MM.1S (cell line): ENCODE measurements around the gene TMEM178B.
"Not testable (repeated sequence)": the region's sequence is repeated elsewhere in the genome, so short reads cannot be mapped to it uniquely, and the experiment has no call there.

Source experiments
- DNase-seq: peaks from one replicate; pipeline ENCODE4 v3.0.0-alpha.2; 2015
- H2AFZ ChIP-seq: fragments of 300-600 bp; sonication (generic); 2 replicates; pipeline ENCODE4 v1.6.0; 2016; ENCODE audit warnings: antibody characterized with exemption, low read length
- H3F3A ChIP-seq: fragments of 300-600 bp; sonication (generic); 2 replicates; pipeline ENCODE4 v1.6.1; 2016; ENCODE audit warnings: mild to moderate bottlenecking, antibody characterized with exemption, low read length, moderate library complexity, mixed read lengths; ENCODE audit not compliant: insufficient read depth
- H3K27ac ChIP-seq: fragments of 300-600 bp; sonication (generic); 2 replicates; pipeline ENCODE4 v1.5.1; 2016; ENCODE audit warnings: mild to moderate bottlenecking, low read length
- H3K27me3 ChIP-seq: fragments of 300-600 bp; sonication (generic); replicated peaks from 2 replicates; pipeline ENCODE4 v1.6.0; 2016; ENCODE audit warnings: low read length; ENCODE audit not compliant: insufficient read depth
- H3K36me3 ChIP-seq: fragments of 300-600 bp; sonication (generic); replicated peaks from 2 replicates; pipeline ENCODE4 v1.6.1; 2016; ENCODE audit warnings: mild to moderate bottlenecking, low read length, mixed read lengths; ENCODE audit not compliant: insufficient read depth
- H3K4me1 ChIP-seq: fragments of 300-600 bp; sonication (generic); 2 replicates; pipeline ENCODE4 v1.6.1; 2016; ENCODE audit warnings: low read length, mixed read lengths
- H3K4me2 ChIP-seq: fragments of 300-600 bp; sonication (generic); 2 replicates; pipeline ENCODE4 v1.6.0; 2016; ENCODE audit warnings: low read depth, low read length
- H3K4me3 ChIP-seq: fragments of 300-600 bp; sonication (generic); 2 replicates; pipeline ENCODE4 v1.5.1; 2016; ENCODE audit warnings: low read length, mixed read lengths
- H3K79me2 ChIP-seq: fragments of 300-600 bp; sonication (generic); 2 replicates; pipeline ENCODE4 v1.6.1; 2016; ENCODE audit warnings: mixed run types, low read length, mixed read lengths
- H3K9ac ChIP-seq: fragments of 300-600 bp; sonication (generic); 2 replicates; pipeline ENCODE4 v1.6.1; 2016; ENCODE audit warnings: low read length, mixed read lengths
- H3K9me2 ChIP-seq: fragments of 300-600 bp; sonication (generic); replicated peaks from 2 replicates; pipeline ENCODE4 v1.6.1; 2016; ENCODE audit warnings: mild to moderate bottlenecking, low read length, mixed read lengths; ENCODE audit not compliant: insufficient read depth
- H3K9me3 ChIP-seq: fragments of 300-600 bp; sonication (generic); replicated peaks from 2 replicates; pipeline ENCODE4 v1.6.1; 2016; ENCODE audit warnings: mild to moderate bottlenecking, low read length, mixed read lengths; ENCODE audit not compliant: insufficient read depth
- H4K20me1 ChIP-seq: fragments of 300-600 bp; sonication (generic); 2 replicates; pipeline ENCODE4 v1.6.1; 2016; ENCODE audit warnings: mild to moderate bottlenecking, low read length, moderate library complexity, mixed read lengths; ENCODE audit not compliant: insufficient read depth
- CTCF ChIP-seq: fragments of 300-600 bp; sonication (generic); IDR thresholded peaks from 2 replicates; pipeline ENCODE4 v1.5.1; 2016; ENCODE audit warnings: antibody characterized with exemption, low read length, mixed read lengths
- EZH2 ChIP-seq: fragments of 300-600 bp; sonication (generic); optimal IDR thresholded peaks from 2 replicates; pipeline ENCODE3; 2017; ENCODE audit warnings: low read depth, mild to moderate bottlenecking, antibody characterized with exemption, low read length, mixed read lengths
- EZH2phosphoT487 ChIP-seq: fragments of 300-600 bp; sonication (generic); IDR thresholded peaks from 2 replicates; pipeline ENCODE4 v1.6.1; 2018; ENCODE audit warnings: antibody characterized with exemption, low read length

TMEM178B gene

DNA sequence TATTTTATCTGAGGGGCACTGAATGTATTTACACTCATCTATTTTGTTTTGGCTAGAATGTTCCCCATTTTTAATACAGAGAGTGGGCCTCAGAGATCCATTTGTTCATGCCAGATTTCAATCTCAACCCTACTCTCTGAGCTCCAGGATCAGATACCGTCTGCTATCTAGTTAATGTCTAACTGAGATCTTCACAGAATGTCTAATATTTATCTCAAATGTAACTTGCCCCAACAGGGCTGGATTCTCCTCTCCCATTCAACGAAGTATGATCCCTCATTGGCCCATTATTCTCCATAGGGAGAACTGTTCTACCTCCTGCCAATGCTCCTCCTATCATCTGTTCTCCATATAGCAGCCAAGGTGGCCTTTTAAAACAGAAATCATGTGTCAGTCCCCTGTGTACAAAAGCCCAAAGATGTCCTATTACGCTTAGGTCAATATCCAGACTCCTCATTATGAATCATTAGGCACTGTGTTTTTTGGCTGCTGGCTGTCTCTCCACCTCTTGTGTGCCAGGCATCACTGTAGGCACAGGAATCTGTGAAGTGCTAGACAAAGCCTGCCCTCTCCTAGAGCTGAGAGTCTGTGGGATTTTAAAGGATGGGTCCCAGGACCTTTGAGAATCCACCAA is 308.0 kb downstream of the TMEM178B start:
- DNase-seq = no peak
- Histone ChIP-seq H3K27ac (no peak overlapping the region), H3K4me3 (no peak overlapping the region)

DNA sequence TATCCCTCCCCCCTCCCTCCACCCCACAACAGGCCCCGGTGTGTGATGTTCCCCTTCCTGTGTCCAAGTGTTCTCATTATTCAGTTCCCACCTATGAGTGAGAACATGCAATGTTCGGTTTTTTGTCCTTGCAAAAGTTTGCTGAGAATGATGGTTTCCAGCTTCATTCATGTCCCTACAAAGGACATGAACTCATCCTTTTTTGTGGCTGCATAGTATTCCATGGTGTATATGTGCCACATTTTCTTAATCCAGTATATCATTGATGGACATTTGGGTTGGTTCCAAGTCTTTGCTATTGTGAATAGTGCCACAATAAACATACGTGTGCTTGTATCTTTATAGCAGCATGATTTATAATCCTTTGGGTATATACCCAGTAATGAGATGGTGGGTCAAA is 309.5 kb downstream of the TMEM178B start:
- H3K27me3 ChIP-seq, H3K36me3 ChIP-seq, H3K27ac ChIP-seq, H3F3A ChIP-seq, H3K4me1 ChIP-seq, DNase-seq, H3K79me2 ChIP-seq, H2AFZ ChIP-seq, H3K4me2 ChIP-seq, H3K9ac ChIP-seq, H3K4me3 ChIP-seq, H4K20me1 ChIP-seq, H3K9me3 ChIP-seq, H3K9me2 ChIP-seq: not testable (repeated sequence)

More for the DNA sequence above, 308.0 kb downstream of the TMEM178B start:
- Histone ChIP-seq H3K4me1 (peaks cover 4% of the 10 kb centered on the region; the same call in 1 of the 2 replicates), H3F3A (no peaks in the 10 kb centered on the region), H3K27me3 (no peaks in the 10 kb centered on the region), H3K9me3 (no peaks in the 10 kb centered on the region), H3K9ac (no peak overlapping the region), H3K4me2 (no peak overlapping the region), H3K9me2 (no peaks in the 10 kb centered on the region), H4K20me1 (no peaks in the 10 kb centered on the region), H3K36me3 (no peaks in the 10 kb centered on the region), H2AFZ (no peak overlapping the region), H3K79me2 (no peaks in the 10 kb centered on the region)
- TF ChIP-seq EZH2 = no peak
- no peak for TF ChIP-seq EZH2phosphoT487
- no peak for TF ChIP-seq CTCF

GRCh38 chr7:141386881-141387280 is 313.0 kb downstream of the TMEM178B start:
- Histone ChIP-seq H3K9me2 (no peaks in the 10 kb centered on the region), H3K4me2 (no peak overlapping the region), H3F3A (peaks cover 11% of the 10 kb centered on the region; the same call in 1 of the 2 replicates), H3K9ac (no peak overlapping the region), H4K20me1 (no peaks in the 10 kb centered on the region), H2AFZ (no peak overlapping the region), H3K36me3 (no peaks in the 10 kb centered on the region), H3K27me3 (no peaks in the 10 kb centered on the region), H3K4me3 (no peak overlapping the region), H3K27ac (no peak overlapping the region), H3K4me1 (peaks cover 28% of the 10 kb centered on the region), H3K79me2 (0 out of 2 replicates have a peak, but pooled peaks cover 2% of the 10 kb centered on the region), H3K9me3 (no peaks in the 10 kb centered on the region)
- no peak for TF ChIP-seq EZH2
- TF ChIP-seq CTCF = no peak
- TF ChIP-seq EZH2phosphoT487 = no peak
- no peak for DNase-seq

GRCh38 chr7:141387521-141388217 is 313.8 kb downstream of the TMEM178B start:
- no peak for TF ChIP-seq EZH2phosphoT487
- no peak for TF ChIP-seq EZH2
- no peak for TF ChIP-seq CTCF
- H3K4me2 ChIP-seq = no peak overlapping the region
- H3K27ac ChIP-seq = no peak overlapping the region
- H3K9me2 ChIP-seq = no peaks in the 10 kb centered on the region
- H3K4me1 ChIP-seq = peaks cover 36% of the 10 kb centered on the region
- H3K9ac ChIP-seq = no peak overlapping the region
- no peaks in the 10 kb centered on the region for H3K9me3 ChIP-seq
- no peaks in the 10 kb centered on the region for H3K36me3 ChIP-seq
- H3K27me3 ChIP-seq = no peaks in the 10 kb centered on the region
- H3K4me3 ChIP-seq = no peak overlapping the region
- peaks cover 17% of the 10 kb centered on the region for H3F3A ChIP-seq
- H2AFZ ChIP-seq = no peak overlapping the region
- H3K79me2 ChIP-seq = 0 out of 2 replicates have a peak, but pooled peaks cover 2% of the 10 kb centered on the region
- DNase-seq = no peak
- no peaks in the 10 kb centered on the region for H4K20me1 ChIP-seq
